Ovary (tissue), 3 donors: ENCODE results near the gene GYPB.
"Not testable (repeated sequence)": the region's sequence is repeated elsewhere in the genome, so short reads cannot be mapped to it uniquely, and the experiment has no call there.

Source experiments
- EP300 ChIP-seq: sonication (generic); formaldehyde crosslinking; IDR thresholded peaks from one replicate; pipeline ENCODE4 v1.6.1; 2017; ENCODE audit warnings: antibody characterized with exemption
- TF ChIP-seq, protein P1 (sequence below), 3 donors: fragments of 450-650 bp in 2 of 3; fragments of 200-600 bp in 1 of 3; IDR thresholded peaks; one replicate each; pipeline versions ENCODE4 v1.5.1 to v1.8.0; 2016 to 2022; ENCODE audit warnings: antibody characterized with exemption in 3 of 3, mild to moderate bottlenecking in 1 of 3
- donor health status: DM: no; HTN: no; CAD: no.

DNA sequence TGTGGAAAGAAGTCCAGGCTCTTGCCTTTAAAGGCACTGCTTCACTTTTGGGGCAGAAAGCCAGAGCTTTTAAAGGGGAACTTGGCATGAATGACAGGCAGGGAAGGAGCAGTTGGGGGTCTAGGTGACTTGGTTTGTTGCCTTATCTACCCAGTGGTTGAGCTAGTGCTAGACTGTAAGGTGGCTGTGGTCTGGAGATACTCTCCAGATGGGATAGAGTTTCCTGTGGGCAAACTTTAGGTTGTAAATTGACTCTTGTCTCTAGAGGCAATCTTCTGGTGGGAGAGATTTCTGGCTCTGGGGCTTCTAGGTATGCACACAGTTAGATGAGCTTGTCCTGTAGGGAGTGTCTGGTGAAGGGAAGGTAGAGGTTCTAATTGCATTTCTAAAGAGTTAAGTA is 43.7 kb downstream of the GYPB start:
- TF ChIP-seq, protein P1, sequence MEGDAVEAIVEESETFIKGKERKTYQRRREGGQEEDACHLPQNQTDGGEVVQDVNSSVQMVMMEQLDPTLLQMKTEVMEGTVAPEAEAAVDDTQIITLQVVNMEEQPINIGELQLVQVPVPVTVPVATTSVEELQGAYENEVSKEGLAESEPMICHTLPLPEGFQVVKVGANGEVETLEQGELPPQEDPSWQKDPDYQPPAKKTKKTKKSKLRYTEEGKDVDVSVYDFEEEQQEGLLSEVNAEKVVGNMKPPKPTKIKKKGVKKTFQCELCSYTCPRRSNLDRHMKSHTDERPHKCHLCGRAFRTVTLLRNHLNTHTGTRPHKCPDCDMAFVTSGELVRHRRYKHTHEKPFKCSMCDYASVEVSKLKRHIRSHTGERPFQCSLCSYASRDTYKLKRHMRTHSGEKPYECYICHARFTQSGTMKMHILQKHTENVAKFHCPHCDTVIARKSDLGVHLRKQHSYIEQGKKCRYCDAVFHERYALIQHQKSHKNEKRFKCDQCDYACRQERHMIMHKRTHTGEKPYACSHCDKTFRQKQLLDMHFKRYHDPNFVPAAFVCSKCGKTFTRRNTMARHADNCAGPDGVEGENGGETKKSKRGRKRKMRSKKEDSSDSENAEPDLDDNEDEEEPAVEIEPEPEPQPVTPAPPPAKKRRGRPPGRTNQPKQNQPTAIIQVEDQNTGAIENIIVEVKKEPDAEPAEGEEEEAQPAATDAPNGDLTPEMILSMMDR (IDR thresholded peaks at IDR 0.05), result not testable (repeated sequence)
- TF ChIP-seq EP300, result not testable (repeated sequence)
